OCI-LY1 (cell line): ENCODE data around the gene ZBTB17.
"Not testable (repeated sequence)": the region's sequence is repeated elsewhere in the genome, so short reads cannot be mapped to it uniquely, and the experiment has no call there.

Experiments
- H2AFZ ChIP-seq: fragments of 200-600 bp; sonication (generic), shearing (Covaris generic); 2 replicates; pipeline ENCODE4 v1.6.0; 2014; ENCODE audit warnings: antibody characterized with exemption, mild to moderate bottlenecking, low read length
- H3F3A ChIP-seq: fragments of 200-600 bp; sonication (generic), shearing (Covaris generic); 2 replicates; pipeline ENCODE4 v1.6.0; 2014; ENCODE audit warnings: mild to moderate bottlenecking, antibody characterized with exemption, low read length, moderate library complexity; ENCODE audit not compliant: insufficient read depth
- H3K27ac ChIP-seq: fragments of 200-600 bp; sonication (generic); 2 replicates; pipeline ENCODE4 v1.5.1; 2014; ENCODE audit warnings: low read length, mixed run types, mild to moderate bottlenecking, low read depth; ENCODE audit not compliant: poor library complexity, severe bottlenecking
- H3K27me3 ChIP-seq: fragments of 200-600 bp; sonication (generic); 2 replicates; pipeline ENCODE4 v1.6.0; 2014; ENCODE audit warnings: antibody characterized with exemption, mild to moderate bottlenecking, low read length, moderate library complexity; ENCODE audit not compliant: insufficient read depth
- H3K36me3 ChIP-seq: fragments of 200-600 bp; sonication (generic); 2 replicates; pipeline ENCODE4 v1.6.1; 2014; ENCODE audit warnings: mild to moderate bottlenecking, antibody characterized with exemption, low read length, moderate library complexity, mixed read lengths; ENCODE audit not compliant: insufficient read depth
- H3K4me1 ChIP-seq: fragments of 200-600 bp; sonication (generic); 2 replicates; pipeline ENCODE4 v1.5.1; 2014; ENCODE audit warnings: mild to moderate bottlenecking, low read length, moderate library complexity; ENCODE audit not compliant: insufficient read depth, severe bottlenecking
- H3K4me2 ChIP-seq: fragments of 200-600 bp; sonication (generic), shearing (Covaris generic); 2 replicates; pipeline ENCODE4 v1.6.1; 2014; ENCODE audit warnings: low read length
- H3K4me3 ChIP-seq: fragments of 200-600 bp; sonication (generic); 2 replicates; pipeline ENCODE4 v1.5.1; 2014; ENCODE audit warnings: low read length, low read depth, mild to moderate bottlenecking, mixed read lengths; ENCODE audit not compliant: poor library complexity, severe bottlenecking
- H3K79me2 ChIP-seq: fragments of 200-600 bp; shearing (Covaris generic); 2 replicates; pipeline ENCODE4 v1.6.1; 2016; ENCODE audit warnings: mixed run types, low read length, mixed read lengths; ENCODE audit not compliant: insufficient read depth
- H3K9ac ChIP-seq: fragments of 200-600 bp; sonication (generic), shearing (Covaris generic); 2 replicates; pipeline ENCODE4 v1.6.1; 2014; ENCODE audit warnings: mild to moderate bottlenecking, low read length, mixed read lengths
- H3K9me2 ChIP-seq: fragments of 200-600 bp; sonication (generic), shearing (Covaris generic); 2 replicates; pipeline ENCODE4 v1.6.1; 2014; ENCODE audit warnings: low read depth, mild to moderate bottlenecking, low read length, mixed read lengths
- H3K9me3 ChIP-seq: fragments of 200-600 bp; shearing (Covaris generic); 2 replicates; pipeline ENCODE4 v1.6.1; 2014; ENCODE audit warnings: low read length, mixed read lengths
- H4K20me1 ChIP-seq: fragments of 200-600 bp; sonication (generic), shearing (Covaris generic); 2 replicates; pipeline ENCODE4 v1.6.0; 2016; ENCODE audit warnings: mild to moderate bottlenecking, low read length; ENCODE audit not compliant: insufficient read depth
- EZH2 ChIP-seq: fragments of 200-600 bp; sonication (generic), shearing (Covaris generic); IDR thresholded peaks from 2 replicates; pipeline ENCODE4 v1.8.0; 2017; ENCODE audit warnings: borderline replicate concordance, mixed run types, mild to moderate bottlenecking, antibody characterized with exemption, low read length, moderate library complexity, mixed read lengths
- TF ChIP-seq, protein P1 (sequence below): fragments of 200-600 bp; sonication (generic), shearing (Covaris generic); IDR thresholded peaks from 2 replicates; pipeline ENCODE4 v1.5.1; 2017; ENCODE audit warnings: mild to moderate bottlenecking, antibody characterized with exemption, low read length, moderate library complexity, mixed read lengths

Gene ZBTB17

DNA sequence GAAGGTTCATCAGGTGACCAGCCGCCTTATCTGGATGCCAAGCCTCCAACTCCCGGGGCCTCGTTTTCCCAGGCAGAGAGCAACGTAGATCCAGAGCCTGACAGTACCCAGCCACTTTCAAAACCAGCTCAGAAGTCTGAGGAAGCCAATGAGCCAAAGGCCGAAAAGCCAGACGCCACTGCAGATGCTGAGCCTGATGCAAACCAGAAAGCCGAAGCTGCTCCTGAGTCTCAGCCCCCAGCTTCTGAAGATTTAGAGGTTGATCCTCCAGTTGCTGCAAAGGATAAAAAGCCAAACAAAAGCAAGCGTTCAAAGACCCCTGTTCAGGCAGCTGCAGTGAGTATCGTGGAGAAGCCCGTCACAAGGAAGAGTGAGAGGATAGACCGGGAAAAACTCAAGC lies 44.5 kb downstream of the ZBTB17 start:
- H3K4me2 ChIP-seq: no peak overlapping the region
- H3K27me3 ChIP-seq: no peaks in the 10 kb centered on the region
- no peak overlapping the region for H3K9ac ChIP-seq
- no peak for TF ChIP-seq EZH2
- TF ChIP-seq, protein P1, sequence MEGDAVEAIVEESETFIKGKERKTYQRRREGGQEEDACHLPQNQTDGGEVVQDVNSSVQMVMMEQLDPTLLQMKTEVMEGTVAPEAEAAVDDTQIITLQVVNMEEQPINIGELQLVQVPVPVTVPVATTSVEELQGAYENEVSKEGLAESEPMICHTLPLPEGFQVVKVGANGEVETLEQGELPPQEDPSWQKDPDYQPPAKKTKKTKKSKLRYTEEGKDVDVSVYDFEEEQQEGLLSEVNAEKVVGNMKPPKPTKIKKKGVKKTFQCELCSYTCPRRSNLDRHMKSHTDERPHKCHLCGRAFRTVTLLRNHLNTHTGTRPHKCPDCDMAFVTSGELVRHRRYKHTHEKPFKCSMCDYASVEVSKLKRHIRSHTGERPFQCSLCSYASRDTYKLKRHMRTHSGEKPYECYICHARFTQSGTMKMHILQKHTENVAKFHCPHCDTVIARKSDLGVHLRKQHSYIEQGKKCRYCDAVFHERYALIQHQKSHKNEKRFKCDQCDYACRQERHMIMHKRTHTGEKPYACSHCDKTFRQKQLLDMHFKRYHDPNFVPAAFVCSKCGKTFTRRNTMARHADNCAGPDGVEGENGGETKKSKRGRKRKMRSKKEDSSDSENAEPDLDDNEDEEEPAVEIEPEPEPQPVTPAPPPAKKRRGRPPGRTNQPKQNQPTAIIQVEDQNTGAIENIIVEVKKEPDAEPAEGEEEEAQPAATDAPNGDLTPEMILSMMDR: no peak
- no peaks in the 10 kb centered on the region for H3K79me2 ChIP-seq
- H2AFZ ChIP-seq: no peak overlapping the region
- H3K4me1 ChIP-seq: no peaks in the 10 kb centered on the region
- no peaks in the 10 kb centered on the region for H3F3A ChIP-seq
- H3K36me3 ChIP-seq: peaks cover 100% of the 10 kb centered on the region
- H3K9me3 ChIP-seq: no peaks in the 10 kb centered on the region
- H3K9me2 ChIP-seq: no peaks in the 10 kb centered on the region
- no peak overlapping the region for H3K4me3 ChIP-seq
- no peak overlapping the region for H3K27ac ChIP-seq
- no peaks in the 10 kb centered on the region for H4K20me1 ChIP-seq

DNA sequence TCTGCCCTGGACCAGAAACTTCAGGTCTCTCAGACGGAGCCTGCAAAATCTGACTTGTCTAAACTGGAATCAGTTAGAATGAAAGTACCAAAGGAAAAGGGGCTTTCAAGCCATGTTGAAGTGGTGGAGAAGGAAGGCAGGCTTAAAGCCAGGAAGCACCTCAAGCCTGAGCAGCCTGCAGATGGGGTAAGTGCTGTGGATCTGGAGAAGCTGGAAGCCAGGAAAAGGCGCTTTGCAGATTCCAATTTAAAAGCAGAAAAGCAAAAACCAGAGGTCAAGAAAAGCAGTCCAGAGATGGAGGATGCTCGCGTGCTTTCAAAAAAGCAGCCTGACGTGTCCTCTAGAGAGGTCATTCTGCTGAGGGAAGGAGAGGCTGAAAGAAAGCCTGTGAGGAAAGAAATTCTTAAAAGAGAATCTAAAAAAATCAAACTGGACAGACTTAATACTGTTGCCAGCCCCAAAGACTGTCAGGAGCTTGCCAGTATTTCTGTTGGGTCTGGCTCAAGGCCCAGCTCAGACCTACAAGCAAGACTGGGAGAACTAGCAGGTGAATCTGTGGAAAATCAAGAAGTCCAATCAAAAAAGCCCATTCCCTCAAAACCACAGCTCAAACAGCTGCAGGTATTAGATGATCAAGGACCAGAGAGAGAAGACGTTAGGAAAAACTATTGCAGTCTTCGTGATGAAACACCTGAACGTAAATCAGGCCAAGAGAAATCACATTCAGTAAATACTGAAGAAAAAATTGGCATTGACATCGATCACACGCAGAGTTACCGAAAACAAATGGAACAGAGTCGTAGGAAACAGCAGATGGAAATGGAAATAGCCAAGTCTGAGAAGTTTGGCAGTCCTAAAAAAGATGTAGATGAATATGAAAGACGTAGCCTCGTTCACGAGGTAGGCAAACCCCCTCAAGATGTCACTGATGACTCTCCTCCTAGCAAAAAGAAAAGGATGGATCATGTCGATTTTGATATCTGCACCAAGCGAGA lies 46.6 kb downstream of the ZBTB17 start:
- Histone ChIP-seq H3K4me2 (no peak overlapping the region), H3F3A (no peaks in the 10 kb centered on the region), H3K36me3 (peaks cover 97% of the 10 kb centered on the region), H4K20me1 (no peaks in the 10 kb centered on the region), H3K27me3 (no peaks in the 10 kb centered on the region), H3K79me2 (no peaks in the 10 kb centered on the region), H3K9me2 (no peaks in the 10 kb centered on the region), H3K4me3 (no peak overlapping the region), H2AFZ (no peak overlapping the region), H3K9ac (no peak overlapping the region), H3K4me1 (no peaks in the 10 kb centered on the region), H3K27ac (no peak overlapping the region), H3K9me3 (no peaks in the 10 kb centered on the region)
- no peak for TF ChIP-seq EZH2
- TF ChIP-seq, protein P1: no peak

GRCh38 chr1:15926448-15926847 lies 49.5 kb downstream of the ZBTB17 start:
- not testable (repeated sequence) for H2AFZ ChIP-seq, H3K9ac ChIP-seq, H4K20me1 ChIP-seq, H3K4me2 ChIP-seq, H3K4me3 ChIP-seq, H3K27me3 ChIP-seq, H3K9me3 ChIP-seq, H3K79me2 ChIP-seq, H3K27ac ChIP-seq, H3K9me2 ChIP-seq, H3K4me1 ChIP-seq, H3F3A ChIP-seq
- H3K36me3 ChIP-seq: peaks cover 97% of the 10 kb centered on the region
